Suprapubic skin (tissue), 4 donors: ENCODE data around the gene MCEMP1. TPM values are rescaled to one million over a fixed set of nuclear protein-coding genes. Genes with fewer than 3 reads are reported as not detected.
A peak's percentile ranks its signal among the peaks of the same experiment; 100 is the strongest.

Source experiments
- DNase-seq, 2 donors: peaks; one replicate each; pipeline ENCODE4 v3.0.0-alpha.2; 2019; ENCODE audit warnings: low spot score in 2 of 2
- H3K27ac ChIP-seq: fragments of 200-600 bp; sonication (generic); one replicate; pipeline ENCODE4 v1.5.1; 2019
- H3K27me3 ChIP-seq: fragments of 200-600 bp; sonication (generic); one replicate; pipeline ENCODE4 v1.5.1; 2019
- H3K36me3 ChIP-seq: fragments of 200-600 bp; sonication (generic); one replicate; pipeline ENCODE4 v1.5.1; 2019
- H3K4me1 ChIP-seq: fragments of 200-600 bp; sonication (generic); one replicate; pipeline ENCODE4 v1.5.1; 2019
- H3K4me3 ChIP-seq: fragments of 200-600 bp; sonication (generic); one replicate; pipeline ENCODE4 v1.5.1; 2019; ENCODE audit warnings: mild to moderate bottlenecking
- H3K9me3 ChIP-seq: fragments of 200-600 bp; sonication (generic); one replicate; pipeline ENCODE4 v1.5.1; 2019
- CTCF ChIP-seq, 2 donors: fragments of 200-600 bp in 1 of 2; fragments of 450-650 bp in 1 of 2; sonication (generic) in 1 of 2; IDR thresholded peaks; one replicate each; pipeline ENCODE4 v1.5.1; 2016 to 2019; ENCODE audit warnings: antibody characterized with exemption in 2 of 2, mild to moderate bottlenecking in 1 of 2, moderate library complexity in 1 of 2
- EP300 ChIP-seq: sonication (generic); formaldehyde crosslinking; IDR thresholded peaks from one replicate; pipeline ENCODE4 v1.6.1; 2017; ENCODE audit warnings: antibody characterized with exemption
- POLR2A ChIP-seq, 2 donors: fragments of 450-650 bp; IDR thresholded peaks; one replicate each; pipeline ENCODE4 v1.6.1; 2017; ENCODE audit warnings: antibody characterized with exemption in 2 of 2, mild to moderate bottlenecking in 2 of 2, moderate library complexity in 2 of 2
- POLR2AphosphoS5 ChIP-seq, 3 donors: sonication (generic); formaldehyde crosslinking; IDR thresholded peaks; one replicate each; pipeline ENCODE4 v1.6.1; 2017; ENCODE audit warnings: antibody characterized with exemption in 3 of 3
- WGBS: methylation state at CpG from one replicate; pipeline ENCODE4 v1.1.5; 2018; 5-methylcytosine and 5-hydroxymethylcytosine counted together
- total RNA-seq, 4 donors: library from RNA; depleted of rRNA; stranded (reverse); fragments of >200 nt; gene quantifications; one replicate each; pipeline ENCODE4 v1.1.0, GENCODE V29; 2016

The MCEMP1 gene
- total RNA-seq, 4 donors from 2014 or later: 1.4 TPM; not detected in 3

- H3K36me3 ChIP-seq: peaks cover 17% of the 10 kb centered on the region
- 83% methylated on average over 15 of the region's 15 CpGs for whole genome bisulfite sequencing
- no peaks in the 10 kb centered on the region for H3K9me3 ChIP-seq
- TF ChIP-seq EP300: no peak
- TF ChIP-seq CTCF (IDR thresholded peaks at IDR 0.05): no peak
- TF ChIP-seq POLR2AphosphoS5 (IDR thresholded peaks at IDR 0.05): no peak
- no peak for TF ChIP-seq POLR2A (IDR thresholded peaks at IDR 0.05)
- H3K4me3 ChIP-seq: no peak overlapping the region
- no peak overlapping the region for H3K27ac ChIP-seq
- H3K27me3 ChIP-seq: peaks cover 10% of the 10 kb centered on the region
- DNase-seq: no peak
- peaks cover 12% of the 10 kb centered on the region for H3K4me1 ChIP-seq
These were observed 28.4 kb upstream of the MCEMP1 start for GRCh38 chr19:7648265-7649014.

- 54% methylated on average over 2 of the region's 2 CpGs for WGBS
- Histone ChIP-seq H3K27ac (no peak overlapping the region), H3K9me3 (no peaks in the 10 kb centered on the region), H3K27me3 (peaks cover 10% of the 10 kb centered on the region), H3K4me1 (peaks cover 12% of the 10 kb centered on the region), H3K36me3 (peaks cover 14% of the 10 kb centered on the region), H3K4me3 (no peak overlapping the region)
- TF ChIP-seq EP300: no peak
- TF ChIP-seq POLR2AphosphoS5 (IDR thresholded peaks at IDR 0.05): no peak
- no peak for TF ChIP-seq CTCF (IDR thresholded peaks at IDR 0.05)
- TF ChIP-seq POLR2A (IDR thresholded peaks at IDR 0.05): no peak
- DNase-seq: no peak
These were observed 26.7 kb upstream of the MCEMP1 start for GRCh38 chr19:7650148-7650547.

- 5% methylated on average over 28 of the region's 28 CpGs for WGBS
- peak overlapping the region; percentile 1 for H3K4me3 ChIP-seq
- no peaks in the 10 kb centered on the region for H3K9me3 ChIP-seq
- peaks cover 7% of the 10 kb centered on the region for H3K27me3 ChIP-seq
- TF ChIP-seq EP300: no peak
- TF ChIP-seq POLR2AphosphoS5 (IDR thresholded peaks at IDR 0.05): peak in 1 of 3 donors; percentile 42
- TF ChIP-seq CTCF (IDR thresholded peaks at IDR 0.05): peak; percentile 96 to 97
- TF ChIP-seq POLR2A (IDR thresholded peaks at IDR 0.05): no peak
- DNase-seq: peak; percentile 89 to 90
- H3K4me1 ChIP-seq: peaks cover 12% of the 10 kb centered on the region
- peaks cover 6% of the 10 kb centered on the region for H3K36me3 ChIP-seq
- H3K27ac ChIP-seq: no peak overlapping the region
These were observed 24.7 kb upstream of the MCEMP1 start for GRCh38 chr19:7652061-7652641.

- DNase-seq: no peak
- 31% methylated on average over 8 of the region's 8 CpGs for WGBS
- H3K9me3 ChIP-seq: no peaks in the 10 kb centered on the region
- H3K27ac ChIP-seq: no peak overlapping the region
- no peak overlapping the region for H3K4me3 ChIP-seq
- peaks cover 12% of the 10 kb centered on the region for H3K4me1 ChIP-seq
- H3K36me3 ChIP-seq: no peaks in the 10 kb centered on the region
- TF ChIP-seq POLR2A (IDR thresholded peaks at IDR 0.05): no peak
- TF ChIP-seq EP300: no peak
- no peak for TF ChIP-seq CTCF (IDR thresholded peaks at IDR 0.05)
- no peak for TF ChIP-seq POLR2AphosphoS5 (IDR thresholded peaks at IDR 0.05)
- peaks cover 7% of the 10 kb centered on the region for H3K27me3 ChIP-seq
These were observed 22.5 kb upstream of the MCEMP1 start for GRCh38 chr19:7654401-7654800.

- Histone ChIP-seq H3K4me1 (peaks cover 12% of the 10 kb centered on the region), H3K27ac (no peak overlapping the region), H3K36me3 (no peaks in the 10 kb centered on the region), H3K27me3 (peaks cover 3% of the 10 kb centered on the region), H3K4me3 (no peak overlapping the region), H3K9me3 (no peaks in the 10 kb centered on the region)
- DNase-seq: no peak
- TF ChIP-seq POLR2A (IDR thresholded peaks at IDR 0.05): no peak
- TF ChIP-seq CTCF (IDR thresholded peaks at IDR 0.05): no peak
- no peak for TF ChIP-seq EP300
- no peak for TF ChIP-seq POLR2AphosphoS5 (IDR thresholded peaks at IDR 0.05)
- WGBS: 76% methylated on average over 8 of the region's 8 CpGs
These were observed 21.3 kb upstream of the MCEMP1 start for GRCh38 chr19:7655581-7655980.
